Activated gamma-delta T cell treated with Interleukin-2 at 50 U/mL for 16 hours (primary cell): ENCODE measurements around the gene CHRM3.
"Not testable (repeated sequence)": the region's sequence is repeated elsewhere in the genome, so short reads cannot be mapped to it uniquely, and the experiment has no call there.

Experiments
- DNase-seq: peaks from one replicate; pipeline ENCODE4 v3.0.0-alpha.2; 2020

Gene CHRM3

GRCh38 chr1:239386453-239387303 lies at the start of gene CHRM3:
TSS of gene CHRM3 (plus strand) at chr1:239386568. CDS start at chr1:239907452, 520,884 bp downstream.
- DNase-seq, result no peak

GRCh38 chr1:239337799-239338430 lies 48.5 kb upstream of the CHRM3 start:
- DNase-seq, result no peak

GRCh38 chr1:239347776-239348175 lies 38.6 kb upstream of the CHRM3 start:
- DNase-seq, result no peak

GRCh38 chr1:239348635-239349353 lies 37.6 kb upstream of the CHRM3 start:
- DNase-seq, result no peak

GRCh38 chr1:239349699-239350098 lies 36.7 kb upstream of the CHRM3 start:
- DNase-seq, result no peak

- no peak for DNase-seq
Observed at GRCh38 chr1:239353536-239353935, 32.8 kb upstream of the CHRM3 start.

- no peak for DNase-seq
Observed at GRCh38 chr1:239354231-239354630, 32.1 kb upstream of the CHRM3 start.

- DNase-seq, result no peak
Observed at GRCh38 chr1:239357867-239358266, 28.5 kb upstream of the CHRM3 start.

GRCh38 chr1:239361403-239361802 lies 25.0 kb upstream of the CHRM3 start:
- DNase-seq, result no peak

GRCh38 chr1:239363930-239364329 lies 22.4 kb upstream of the CHRM3 start:
- no peak for DNase-seq

- DNase-seq, result no peak
Observed at GRCh38 chr1:239367196-239367810, 19.1 kb upstream of the CHRM3 start.

- DNase-seq, result no peak
Observed at GRCh38 chr1:239368436-239369109, 17.8 kb upstream of the CHRM3 start.

GRCh38 chr1:239370869-239371268 lies 15.5 kb upstream of the CHRM3 start:
- not testable (repeated sequence) for DNase-seq

GRCh38 chr1:239382666-239383065 lies 3.7 kb upstream of the CHRM3 start:
- no peak for DNase-seq

- DNase-seq, result no peak
Observed at GRCh38 chr1:239383714-239384113, 2.7 kb upstream of the CHRM3 start.

GRCh38 chr1:239387304-239388158 lies 1.2 kb downstream of the CHRM3 start:
- no peak for DNase-seq

- DNase-seq, result no peak
Observed at GRCh38 chr1:239388159-239388485, 1.8 kb downstream of the CHRM3 start.

- DNase-seq, result no peak
Observed at GRCh38 chr1:239388578-239388977, 2.2 kb downstream of the CHRM3 start.

- no peak for DNase-seq
Observed at GRCh38 chr1:239389703-239390102, 3.3 kb downstream of the CHRM3 start.

GRCh38 chr1:239392271-239392670 lies 5.9 kb downstream of the CHRM3 start:
- DNase-seq, result no peak

- DNase-seq, result no peak
Observed at GRCh38 chr1:239394107-239394506, 7.7 kb downstream of the CHRM3 start.

GRCh38 chr1:239413916-239414315 lies 27.5 kb downstream of the CHRM3 start:
- DNase-seq, result no peak
